IMR-90 (cell line): ENCODE results near the gene CREB1. TPM values are rescaled to one million over a fixed set of nuclear protein-coding genes. Genes with fewer than 3 reads are reported as not detected.
A peak's percentile ranks its signal among the peaks of the same experiment; 100 is the strongest.

ENCODE experiments used
- ATAC-seq: fragments of 200-7000 bp; cut with Tn5 transposase; 2 replicates; pipeline ENCODE4 v1.9.1; 2020; ENCODE audit warnings: low read depth, mild to moderate bottlenecking, moderate library complexity
- BruUV-seq: library from RNA; stranded (reverse); fragments of 400-500 nt; replicated peaks from 2 replicates; lab custom pipeline; 2021; lab: Mats Ljungman, UMichigan
- CTCF ChIA-PET: fragments of 300-600 bp; formaldehyde crosslinking; extraction: SDS; loops from one replicate; lab custom pipeline; 2021; ENCODE audit warnings: antibody characterized with exemption; lab: Yijun Ruan, JAX
- POLR2A ChIA-PET: fragments of 300-600 bp; sonication (Branson Sonifier 250); formaldehyde crosslinking; loops from one replicate; lab custom pipeline; 2022; ENCODE audit warnings: antibody characterized with exemption; ENCODE audit not compliant: unreplicated experiment; lab: Charles Lee
- DNase-seq: peaks from one replicate; pipeline ENCODE4 v3.0.0; 2013
- H2AFZ ChIP-seq: replicated peaks from 2 replicates; pipeline ENCODE3; 2013; ENCODE audit warnings: low read length, mild to moderate bottlenecking; ENCODE audit not compliant: poor library complexity
- H2AK5ac ChIP-seq: 2 replicates; pipeline ENCODE4 v1.6.1; 2013; ENCODE audit warnings: low read depth, low read length, inconsistent platforms
- H2AK9ac ChIP-seq: replicated peaks from 2 replicates; pipeline ENCODE3; 2013; ENCODE audit warnings: mild to moderate bottlenecking, low read depth, low read length, moderate library complexity; ENCODE audit not compliant: poor library complexity
- H2BK120ac ChIP-seq: 2 replicates; pipeline ENCODE4 v1.6.1; 2013; ENCODE audit warnings: low read depth, low read length, inconsistent platforms
- H2BK15ac ChIP-seq: 3 replicates; pipeline ENCODE4 v1.6.1; 2013; ENCODE audit warnings: low read depth, low read length, inconsistent platforms
- H2BK20ac ChIP-seq: 2 replicates; pipeline ENCODE4 v1.6.1; 2013; ENCODE audit warnings: low read depth, mild to moderate bottlenecking, inconsistent platforms, low read length, moderate library complexity
- H2BK5ac ChIP-seq: 2 replicates; pipeline ENCODE4 v1.6.1; 2013; ENCODE audit warnings: mild to moderate bottlenecking, low read depth, low read length, inconsistent platforms; ENCODE audit not compliant: poor library complexity, severe bottlenecking
- H3K14ac ChIP-seq: replicated peaks from 2 replicates; pipeline ENCODE4 v1.6.1; 2013; ENCODE audit warnings: low read depth, low read length, inconsistent platforms
- H3K18ac ChIP-seq: 2 replicates; pipeline ENCODE4 v1.6.1; 2013; ENCODE audit warnings: low read depth, low read length, control low read depth
- H3K23ac ChIP-seq: 2 replicates; pipeline ENCODE4 v1.6.1; 2013; ENCODE audit warnings: low read depth, low read length, inconsistent platforms
- H3K27ac ChIP-seq: 2 replicates; pipeline ENCODE4 v1.5.1; 2013; ENCODE audit warnings: mild to moderate bottlenecking, control low read depth, low read length; ENCODE audit not compliant: insufficient read depth
- H3K27me3 ChIP-seq: 2 replicates; pipeline ENCODE4 v1.6.1; 2013; ENCODE audit warnings: low read length; ENCODE audit not compliant: control insufficient read depth, insufficient read depth
- H3K36me3 ChIP-seq: 2 replicates; pipeline ENCODE4 v1.6.1; 2013; ENCODE audit warnings: low read length, mixed read lengths; ENCODE audit not compliant: control insufficient read depth, insufficient read depth
- H3K4ac ChIP-seq: 2 replicates; pipeline ENCODE4 v1.6.1; 2013; ENCODE audit warnings: low read depth, low read length, inconsistent platforms
- H3K4me1 ChIP-seq: 2 replicates; pipeline ENCODE4 v1.6.1; 2013; ENCODE audit warnings: low read length, mixed read lengths; ENCODE audit not compliant: control insufficient read depth, insufficient read depth
- H3K4me2 ChIP-seq: 2 replicates; pipeline ENCODE4 v1.6.1; 2013; ENCODE audit warnings: low read depth, mild to moderate bottlenecking, control low read depth, low read length, moderate library complexity
- H3K4me3 ChIP-seq: 2 replicates; pipeline ENCODE4 v1.5.1; 2013; ENCODE audit warnings: low read depth, mild to moderate bottlenecking, control low read depth, low read length, moderate library complexity; ENCODE audit not compliant: insufficient read depth
- H3K56ac ChIP-seq: 2 replicates; pipeline ENCODE4 v1.6.1; 2013; ENCODE audit warnings: low read length, inconsistent platforms; ENCODE audit not compliant: insufficient read depth; ENCODE audit errors: extremely low read depth
- H3K79me1 ChIP-seq, 2 experiments: 2 replicates each; pipeline ENCODE4 v1.6.1; 2013; ENCODE audit warnings: low read length in 2 of 2, inconsistent platforms in 1 of 2, low read depth in 1 of 2
- H3K9ac ChIP-seq: 2 replicates; pipeline ENCODE4 v1.6.1; 2013; ENCODE audit warnings: low read depth, low read length, control low read depth
- H3K9me1 ChIP-seq: 2 replicates; pipeline ENCODE4 v1.6.1; 2013; ENCODE audit warnings: low read length, inconsistent platforms; ENCODE audit not compliant: insufficient read depth
- H3K9me3 ChIP-seq: 2 replicates; pipeline ENCODE4 v1.6.1; 2013; ENCODE audit warnings: low read length; ENCODE audit not compliant: control insufficient read depth, insufficient read depth
- H4K20me1 ChIP-seq: 2 replicates; pipeline ENCODE4 v1.6.1; 2013; ENCODE audit warnings: low read length, inconsistent platforms; ENCODE audit not compliant: insufficient read depth
- H4K5ac ChIP-seq: 2 replicates; pipeline ENCODE4 v1.6.1; 2013; ENCODE audit warnings: mild to moderate bottlenecking, low read depth, low read length, control low read depth
- H4K8ac ChIP-seq, 2 experiments: 2 replicates each; pipeline ENCODE4 v1.6.1; 2013; ENCODE audit warnings: low read depth in 2 of 2, low read length in 2 of 2, control low read depth in 1 of 2, inconsistent platforms in 1 of 2
- H4K91ac ChIP-seq: 2 replicates; pipeline ENCODE4 v1.6.1; 2013; ENCODE audit warnings: low read depth, low read length, inconsistent platforms; ENCODE audit not compliant: insufficient read depth
- BHLHE40 ChIP-seq: fragments of 150-350 bp; IDR thresholded peaks from 2 replicates; pipeline ENCODE4 v1.6.1; 2016; ENCODE audit warnings: mild to moderate bottlenecking, low read depth, low read length
- CEBPB ChIP-seq: IDR thresholded peaks from 2 replicates; pipeline ENCODE4 v1.6.1; 2012; ENCODE audit warnings: low read depth, low read length, improper control_type of control experiment
- FOS ChIP-seq: fragments of 150-350 bp; IDR thresholded peaks from 2 replicates; pipeline ENCODE4 v1.6.1; 2016; ENCODE audit warnings: low read depth, low read length
- MAZ ChIP-seq: IDR thresholded peaks from 2 replicates; pipeline ENCODE4 v1.6.1; 2012; ENCODE audit warnings: low read depth, mild to moderate bottlenecking, low read length, improper control_type of control experiment, moderate library complexity, borderline replicate concordance
- NFE2L2 ChIP-seq: fragments of 150-350 bp; IDR thresholded peaks from 2 replicates; pipeline ENCODE4 v1.6.1; 2016; ENCODE audit warnings: low read depth, mild to moderate bottlenecking, low read length
- RAD21 ChIP-seq: IDR thresholded peaks from 2 replicates; pipeline ENCODE4 v1.6.1; 2012; ENCODE audit warnings: low read length, improper control_type of control experiment
- SMC3 ChIP-seq: fragments of 150-350 bp; IDR thresholded peaks from 2 replicates; pipeline ENCODE4 v1.6.1; 2016; ENCODE audit warnings: low read depth, mild to moderate bottlenecking, antibody characterized with exemption, low read length, moderate library complexity
- WGBS, 2 experiments: methylation state at CpG; one replicate each; pipeline versions ENCODE4 v1.1.5 to v1.1.7; 2013; ENCODE audit warnings: missing lambda C conversion rate in 2 of 2; ENCODE audit not compliant: insufficient read length in 1 of 2; ENCODE audit errors: extremely low coverage in 2 of 2; 5-methylcytosine and 5-hydroxymethylcytosine counted together
- dilution Hi-C: fragments of 300-500 bp; cut with HindIII; formaldehyde crosslinking; loops from one replicate; pipeline ENCODE4 v1.14.3; 2018; ENCODE audit warnings: low sequenced_read_pairs; ENCODE audit not compliant: unreplicated experiment
- in situ Hi-C: fragments of 300-500 bp; cut with MboI; formaldehyde crosslinking; loops from 3 replicates; pipeline ENCODE4 v1.14.3; 2019; ENCODE audit warnings: low sequenced_read_pairs, inconsistent platforms, mixed read lengths
- intact Hi-C: fragments of 100-400 bp; cut with micrococcal nuclease; formaldehyde crosslinking; loops from 2 replicates; pipeline ENCODE4 v1.10.0; 2022
- polyA plus RNA-seq, 3 experiments: library from polyadenylated mRNA; depleted of rRNA; stranded (reverse); fragments of >200 nt; gene quantifications; 2 replicates each; pipeline ENCODE4 v1.2.3, GENCODE V29; 2012; ENCODE audit warnings: low replicate concordance in 1 of 3
- total RNA-seq: library from RNA; depleted of rRNA; stranded (reverse); fragments of >200 nt; gene quantifications from 2 replicates; pipeline ENCODE4 v1.2.3, GENCODE V29; 2012
- TF ChIP-seq, protein P1 (sequence below): fragments of 150-350 bp; IDR thresholded peaks from 2 replicates; pipeline ENCODE4 v1.6.1; 2017; ENCODE audit warnings: mild to moderate bottlenecking, antibody characterized with exemption, low read length, low read depth
- TF ChIP-seq, protein P2 (sequence below): fragments of 150-350 bp; IDR thresholded peaks from 2 replicates; pipeline ENCODE4 v1.6.1; 2016; ENCODE audit warnings: low read depth, mild to moderate bottlenecking, low read length, moderate library complexity, borderline replicate concordance

CREB1 gene
- total and polyA plus RNA-seq, 2 of the 4 experiments (the other 2 are of a cell fraction), result 22.4 to 94.5 TPM

GRCh38 chr2:207614824-207615223 lies 85.1 kb downstream of the CREB1 start:
- Histone ChIP-seq H2AK9ac (no peak overlapping the region), H3K14ac (no peak overlapping the region), H3K36me3 (peaks cover 5% of the 10 kb centered on the region), H3K9me3 (no peaks in the 10 kb centered on the region), H4K91ac (peak overlapping the region; percentile 13; the same call in 1 of the 2 replicates), H3K27ac (no peak overlapping the region), H3K9ac (no peak overlapping the region), H3K4ac (0 out of 2 replicates have a peak overlapping the region, but pooled peaks have one; percentile 29), H2BK15ac (no peak overlapping the region), H2AK5ac (no peak overlapping the region), H3K18ac (no peak overlapping the region), H3K27me3 (no peaks in the 10 kb centered on the region), H3K23ac (no peak overlapping the region), H4K8ac (peak overlapping the region in 1 of 2 experiments; percentile 1; a peak in 1 of 4 replicates), H3K4me1 (peaks cover 9% of the 10 kb centered on the region), H3K4me3 (no peak overlapping the region), H2BK5ac (no peak overlapping the region), H4K20me1 (peaks cover 8% of the 10 kb centered on the region), H4K5ac (no peak overlapping the region), H3K4me2 (no peak overlapping the region), H2BK20ac (peak overlapping the region; percentile 62; the same call in 1 of the 2 replicates), H3K9me1 (peaks cover 9% of the 10 kb centered on the region; the same call in 1 of the 2 replicates), H3K56ac (no peak overlapping the region), H2BK120ac (peak overlapping the region; percentile 10; the same call in 1 of the 2 replicates), H3K79me1 (peaks cover 5 to 8% of the 10 kb centered on the region in 2 experiments; a peak in 2 of 4 replicates), H2AFZ (no peak overlapping the region)
- WGBS, 2 experiments, result 100% methylated on average over 1 of the region's 2 CpGs; no CpG with 5 or more reads in 1 of the 2 experiments
- DNase-seq, result no peak
- ATAC-seq, result no peak
- POLR2A ChIA-PET, result no interaction called here
- in situ Hi-C loops (no loop called here), dilution Hi-C loops (no loop called here), intact Hi-C loops (loop anchor here (5.0 to 10.0 kb wide), 2 partner anchors 360 to 453 kb away; no protein-coding TSS in a partner anchor)
- no TSS peak for BruUV-seq
- CTCF ChIA-PET, result no interaction called here
- TF ChIP-seq CEBPB, result no peak
- TF ChIP-seq FOS, result no peak
- TF ChIP-seq BHLHE40, result no peak
- no peak for TF ChIP-seq NFE2L2
- no peak for TF ChIP-seq SMC3
- TF ChIP-seq, protein P1, sequence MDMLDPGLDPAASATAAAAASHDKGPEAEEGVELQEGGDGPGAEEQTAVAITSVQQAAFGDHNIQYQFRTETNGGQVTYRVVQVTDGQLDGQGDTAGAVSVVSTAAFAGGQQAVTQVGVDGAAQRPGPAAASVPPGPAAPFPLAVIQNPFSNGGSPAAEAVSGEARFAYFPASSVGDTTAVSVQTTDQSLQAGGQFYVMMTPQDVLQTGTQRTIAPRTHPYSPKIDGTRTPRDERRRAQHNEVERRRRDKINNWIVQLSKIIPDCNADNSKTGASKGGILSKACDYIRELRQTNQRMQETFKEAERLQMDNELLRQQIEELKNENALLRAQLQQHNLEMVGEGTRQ, result no peak
- no peak for TF ChIP-seq MAZ
- TF ChIP-seq, protein P2, sequence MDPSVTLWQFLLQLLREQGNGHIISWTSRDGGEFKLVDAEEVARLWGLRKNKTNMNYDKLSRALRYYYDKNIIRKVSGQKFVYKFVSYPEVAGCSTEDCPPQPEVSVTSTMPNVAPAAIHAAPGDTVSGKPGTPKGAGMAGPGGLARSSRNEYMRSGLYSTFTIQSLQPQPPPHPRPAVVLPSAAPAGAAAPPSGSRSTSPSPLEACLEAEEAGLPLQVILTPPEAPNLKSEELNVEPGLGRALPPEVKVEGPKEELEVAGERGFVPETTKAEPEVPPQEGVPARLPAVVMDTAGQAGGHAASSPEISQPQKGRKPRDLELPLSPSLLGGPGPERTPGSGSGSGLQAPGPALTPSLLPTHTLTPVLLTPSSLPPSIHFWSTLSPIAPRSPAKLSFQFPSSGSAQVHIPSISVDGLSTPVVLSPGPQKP, result no peak
- no peak for TF ChIP-seq RAD21
